Measurements from ENCODE around the gene SPRN.
"Not testable (repeated sequence)": the region's sequence is repeated elsewhere in the genome, so short reads cannot be mapped to it uniquely, and the experiment has no call there.

SPRN gene

GRCh38 chr10:133418289-133418993 is 6.0 kb downstream of the SPRN start:
- TF ChIP-seq ZFP30 (CRISPR knock-in tag; IDR thresholded peaks at IDR 0.05) (no peak), ZFP3 (CRISPR knock-in tag; IDR thresholded peaks at IDR 0.05) (no peak), PPARA (CRISPR knock-in tag; IDR thresholded peaks at IDR 0.05; ENCODE audit: borderline replicate concordance) (no peak), PATZ1 (CRISPR knock-in tag; IDR thresholded peaks at IDR 0.05; ENCODE audit: borderline replicate concordance) (no peak), ZNF70 (CRISPR knock-in tag; IDR thresholded peaks at IDR 0.05) (no peak), RARB (CRISPR knock-in tag; IDR thresholded peaks at IDR 0.05) (no peak), ARNTL (CRISPR knock-in tag; IDR thresholded peaks at IDR 0.05; ENCODE audit: borderline replicate concordance, low read depth) (no peak), TOX (CRISPR knock-in tag; IDR thresholded peaks at IDR 0.05; ENCODE audit: borderline replicate concordance) (no peak), TCF4 (CRISPR knock-in tag; IDR thresholded peaks at IDR 0.05; ENCODE audit: borderline replicate concordance) (no peak), ZNF8 (CRISPR knock-in tag; IDR thresholded peaks at IDR 0.05) (no peak), CSRNP3 (CRISPR knock-in tag; IDR thresholded peaks at IDR 0.05) (no peak)
- no peak for ATAC-seq

- TF ChIP-seq CSRNP3 (CRISPR knock-in tag; IDR thresholded peaks at IDR 0.05) = no peak
- TF ChIP-seq ZFP3 (CRISPR knock-in tag; IDR thresholded peaks at IDR 0.05) = no peak
- no peak for TF ChIP-seq ZFP30 (CRISPR knock-in tag; IDR thresholded peaks at IDR 0.05)
- no peak for TF ChIP-seq ZNF8 (CRISPR knock-in tag; IDR thresholded peaks at IDR 0.05)
- TF ChIP-seq ZNF565 (CRISPR knock-in tag; conservative IDR thresholded peaks at IDR 0.05; ENCODE audit: low read depth) = no peak
- TF ChIP-seq ZNF70 (CRISPR knock-in tag; IDR thresholded peaks at IDR 0.05) = no peak
- no peak for TF ChIP-seq BACH2 (CRISPR knock-in tag; IDR thresholded peaks at IDR 0.05; ENCODE audit: borderline replicate concordance)
- TF ChIP-seq ESRRG (CRISPR knock-in tag; IDR thresholded peaks at IDR 0.05) = no peak
- no peak for TF ChIP-seq TOX (CRISPR knock-in tag; IDR thresholded peaks at IDR 0.05; ENCODE audit: borderline replicate concordance)
- TF ChIP-seq CSDC2 (CRISPR knock-in tag; IDR thresholded peaks at IDR 0.05) = no peak
- no peak for TF ChIP-seq ISL1 (CRISPR knock-in tag; IDR thresholded peaks at IDR 0.05)
- TF ChIP-seq PPARA (CRISPR knock-in tag; IDR thresholded peaks at IDR 0.05; ENCODE audit: borderline replicate concordance) = no peak
- no peak for TF ChIP-seq ARNTL (CRISPR knock-in tag; IDR thresholded peaks at IDR 0.05; ENCODE audit: borderline replicate concordance, low read depth)
- ATAC-seq = no peak
Measured at GRCh38 chr10:133415752-133416151, 8.7 kb downstream of the SPRN start.

GRCh38 chr10:133414401-133414800 is 10.0 kb downstream of the SPRN start:
- not testable (repeated sequence) for ATAC-seq

GRCh38 chr10:133412381-133412711 is 12.1 kb downstream of the SPRN start:
- no peak for ATAC-seq
- TF ChIP-seq CSDC2 (CRISPR knock-in tag; IDR thresholded peaks at IDR 0.05) = no peak
- TF ChIP-seq SNAI2 (CRISPR knock-in tag; IDR thresholded peaks at IDR 0.05) = no peak
- no peak for TF ChIP-seq ESRRG (CRISPR knock-in tag; IDR thresholded peaks at IDR 0.05)
- TF ChIP-seq ZNF70 (CRISPR knock-in tag; IDR thresholded peaks at IDR 0.05) = no peak
- TF ChIP-seq TSHZ2 (CRISPR knock-in tag; IDR thresholded peaks at IDR 0.05) = no peak
- TF ChIP-seq TOX (CRISPR knock-in tag; IDR thresholded peaks at IDR 0.05; ENCODE audit: borderline replicate concordance) = no peak
- TF ChIP-seq ARNTL (CRISPR knock-in tag; IDR thresholded peaks at IDR 0.05; ENCODE audit: borderline replicate concordance, low read depth) = no peak
- TF ChIP-seq POU6F1 (CRISPR knock-in tag; IDR thresholded peaks at IDR 0.05; ENCODE audit: borderline replicate concordance, low read depth) = no peak

Data from SK-N-SH treated with all-trans-retinoic acid at 6 μM for 48 hours (cell line).